Esophagus squamous epithelium (tissue), 5 donors: ENCODE measurements around the gene TRAF2. TPM values are rescaled to one million over a fixed set of nuclear protein-coding genes. Genes with fewer than 3 reads are reported as not detected.

Experiments used
- DNase-seq: peaks from one replicate; lab custom pipeline; 2025; lab: John Stamatoyannopoulos, UW
- H3K27ac ChIP-seq, 4 donors: fragments of 200-600 bp; sonication (generic); one replicate each; pipeline ENCODE4 v1.5.1; 2016 to 2019; ENCODE audit warnings: mild to moderate bottlenecking in 1 of 4
- H3K27me3 ChIP-seq, 4 donors: fragments of 200-600 bp; sonication (generic); 1 replicate in 3 of 4; 2 replicates in 1 of 4; pipeline versions ENCODE4 v1.5.1 to v1.6.0; 2017 to 2021; ENCODE audit warnings: antibody characterized with exemption in 1 of 4
- H3K36me3 ChIP-seq, 3 donors: fragments of 200-600 bp; sonication (generic); one replicate each; pipeline ENCODE4 v1.5.1; 2016 to 2019
- H3K4me1 ChIP-seq, 3 donors: fragments of 200-600 bp; sonication (generic); one replicate each; pipeline ENCODE4 v1.5.1; 2017 to 2019
- H3K4me3 ChIP-seq, 4 donors: fragments of 200-600 bp; sonication (generic); 1 replicate in 3 of 4; 2 replicates in 1 of 4; pipeline ENCODE4 v1.5.1; 2016 to 2019; ENCODE audit warnings: mild to moderate bottlenecking in 2 of 4, moderate library complexity in 1 of 4
- H3K9me3 ChIP-seq, 3 donors: fragments of 200-600 bp; sonication (generic); one replicate each; pipeline ENCODE4 v1.5.1; 2016 to 2019
- CTCF ChIP-seq, 6 experiments: fragments of 450-650 bp in 4 of 6; fragments of 200-600 bp in 2 of 6; sonication (generic) in 2 of 6; IDR thresholded peaks; one replicate each; pipeline ENCODE4 v1.5.1; 2016 to 2019; ENCODE audit warnings: antibody characterized with exemption in 6 of 6, mild to moderate bottlenecking in 4 of 6, moderate library complexity in 4 of 6
- POLR2A ChIP-seq, 4 donors: fragments of 450-650 bp; IDR thresholded peaks; one replicate each; pipeline ENCODE4 v1.6.1; 2017; ENCODE audit warnings: antibody characterized with exemption in 4 of 4, mild to moderate bottlenecking in 4 of 4, moderate library complexity in 3 of 4
- WGBS, 2 donors: methylation state at CpG; one replicate each; pipeline ENCODE4 v1.1.5; 2018; 5-methylcytosine and 5-hydroxymethylcytosine counted together
- intact Hi-C: fragments of 100-400 bp; cut with DNase I; formaldehyde crosslinking; loops from one replicate; pipeline ENCODE4 v1.15.0; 2022
- total RNA-seq, 4 donors: library from RNA; depleted of rRNA; stranded (reverse); fragments of >200 nt; gene quantifications; one replicate each; pipeline ENCODE4 v1.1.0, GENCODE V29; 2016
- donor health status: DM: yes; HTN: yes; CAD: no.

Gene TRAF2
- total RNA-seq, 4 donors from 2014 or later: 8.0 to 20.9 (median 13.2) TPM

- peaks cover 33 to 60% (median 37%) of the 10 kb centered on the region in 3 donors for H3K4me1 ChIP-seq
These were observed 14.2 kb downstream of the TRAF2 start for GRCh38 chr9:136900556-136900955.

GRCh38 chr9:136900988-136901515 lies 14.7 kb downstream of the TRAF2 start:
- no peak for DNase-seq
- 40 to 51% methylated on average over 7 of the region's 13 CpGs for WGBS, 2 donors
- no peaks in the 10 kb centered on the region for H3K27me3 ChIP-seq
- peaks cover 0 to 58% (median 9%) of the 10 kb centered on the region in 3 donors for H3K36me3 ChIP-seq
- H3K4me3 ChIP-seq: peak overlapping the region in 2 of 4 donors; percentile 1 to 50
- H3K9me3 ChIP-seq: no peaks in the 10 kb centered on the region
- intact Hi-C loops: no loop called here
- peaks cover 33 to 60% (median 37%) of the 10 kb centered on the region in 3 donors for H3K4me1 ChIP-seq
- TF ChIP-seq POLR2A (IDR thresholded peaks at IDR 0.05) (no peak), CTCF (IDR thresholded peaks at IDR 0.05) (no peak)
- H3K27ac ChIP-seq: peak overlapping the region; percentile 89 to 93 (median 92)

More at GRCh38 chr9:136900556-136900955, 14.2 kb downstream of the TRAF2 start:
- peak overlapping the region in 2 of 4 donors; percentile 1 to 11 for H3K4me3 ChIP-seq
- intact Hi-C loops: no loop called here
- no peaks in the 10 kb centered on the region for H3K27me3 ChIP-seq
- peak overlapping the region; percentile 89 to 93 (median 92) for H3K27ac ChIP-seq
- no peak for TF ChIP-seq POLR2A (IDR thresholded peaks at IDR 0.05)
- TF ChIP-seq CTCF (IDR thresholded peaks at IDR 0.05): no peak
- WGBS, 2 donors: 81 to 84% methylated on average over 5 to 8 of the region's 10 CpGs
- DNase-seq: no peak
- H3K9me3 ChIP-seq: no peaks in the 10 kb centered on the region
- H3K36me3 ChIP-seq: peaks cover 0 to 58% (median 9%) of the 10 kb centered on the region in 3 donors

GRCh38 chr9:136901516-136902258 lies 15.4 kb downstream of the TRAF2 start:
- Histone ChIP-seq H3K9me3 (no peaks in the 10 kb centered on the region), H3K27ac (peak overlapping the region; percentile 89 to 93 (median 92)), H3K27me3 (no peaks in the 10 kb centered on the region), H3K36me3 (peaks cover 0 to 64% (median 9%) of the 10 kb centered on the region in 3 donors), H3K4me3 (peak overlapping the region; percentile 2 to 50 (median 31)), H3K4me1 (peaks cover 33 to 60% (median 37%) of the 10 kb centered on the region in 3 donors)
- intact Hi-C loops: no loop called here
- peak in 1 of 4 donors; percentile 32 for TF ChIP-seq POLR2A (IDR thresholded peaks at IDR 0.05)
- TF ChIP-seq CTCF (IDR thresholded peaks at IDR 0.05): no peak
- 14 to 26% methylated on average over 6 to 12 of the region's 20 CpGs for WGBS, 2 donors
- no peak for DNase-seq

GRCh38 chr9:136902259-136902821 lies 16.0 kb downstream of the TRAF2 start:
- peaks cover 33 to 60% (median 37%) of the 10 kb centered on the region in 3 donors for H3K4me1 ChIP-seq
- peak; percentile 19 for DNase-seq
- WGBS, 2 donors: 4 to 16% methylated on average over 4 to 9 of the region's 15 CpGs
- no peaks in the 10 kb centered on the region for H3K27me3 ChIP-seq
- intact Hi-C loops: no loop called here
- H3K4me3 ChIP-seq: peak overlapping the region; percentile 2 to 50 (median 31)
- H3K27ac ChIP-seq: peak overlapping the region; percentile 89 to 93 (median 92)
- peak in 1 of 4 donors; percentile 28 for TF ChIP-seq POLR2A (IDR thresholded peaks at IDR 0.05)
- no peak for TF ChIP-seq CTCF (IDR thresholded peaks at IDR 0.05)
- H3K36me3 ChIP-seq: peaks cover 0 to 71% (median 9%) of the 10 kb centered on the region in 3 donors
- H3K9me3 ChIP-seq: no peaks in the 10 kb centered on the region
